Measurements from ENCODE around the gene TGM6. TPM values are rescaled to one million over a fixed set of nuclear protein-coding genes. Genes with fewer than 3 reads are reported as not detected.

The TGM6 gene
- total RNA-seq, 3 donors from 2014 or later = not detected

DNA sequence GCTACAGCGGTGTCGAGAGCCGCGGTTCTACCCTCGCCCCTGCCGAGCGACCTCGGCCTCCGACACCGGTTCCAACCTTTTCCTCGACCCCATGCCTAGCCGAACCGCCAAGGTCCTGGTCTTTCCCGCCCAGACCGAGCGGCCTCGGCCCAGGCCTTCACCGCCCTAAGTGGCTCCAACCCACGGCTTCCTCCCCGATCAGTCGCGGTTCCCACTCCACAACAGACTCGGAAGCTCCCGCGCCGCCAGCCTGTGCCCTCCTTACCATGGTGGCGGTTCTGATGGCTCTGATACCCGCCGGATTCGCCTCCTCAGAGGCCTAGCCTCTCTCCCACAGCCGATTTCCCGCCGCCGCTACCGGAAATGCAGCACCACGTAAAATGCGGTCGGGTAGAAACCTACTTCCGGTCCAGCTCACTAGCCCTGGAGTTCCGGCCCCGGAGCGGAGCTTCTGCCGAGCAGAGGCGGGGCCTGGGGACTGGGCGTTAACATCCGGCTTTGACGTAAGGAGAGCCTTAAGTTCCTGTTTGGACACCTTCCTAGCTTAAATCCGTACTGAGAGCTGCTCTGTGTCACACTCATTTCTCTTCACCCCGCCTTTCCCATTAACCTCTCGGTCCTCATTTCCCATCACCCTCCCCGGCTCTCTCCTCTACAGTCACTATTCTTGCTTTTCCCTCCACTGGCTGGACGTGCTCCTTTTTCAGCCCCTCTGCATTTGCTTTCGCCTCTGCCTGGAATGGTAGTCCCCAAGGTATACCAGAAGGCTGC, 89.9 kb downstream of the TGM6 start, which contains the start of gene SNRPB:
Gene SNRPB (minus strand): TSS at position 367 of the 771 bp plus-strand sequence. CDS start 99 bp downstream, at position 268.
- Histone ChIP-seq H3K4me1 (no peaks in the 10 kb centered on the region), H3K27me3 (no peaks in the 10 kb centered on the region), H3K4me3 (peak within 1 kb of the TSS; percentile 73 to 94 (median 83)), H3K36me3 (no peaks in the 10 kb centered on the region), H3K27ac (peak within 1 kb of the TSS; percentile 92 to 98), H3K9me3 (no peaks in the 10 kb centered on the region)
- DNase-seq (ENCODE audit: low spot score in 2 of 2) = peak; percentile 97
- intact Hi-C loops (cut with DNase I; ENCODE audit: low total_unique reads) = no loop called here
- TF ChIP-seq, protein P1, sequence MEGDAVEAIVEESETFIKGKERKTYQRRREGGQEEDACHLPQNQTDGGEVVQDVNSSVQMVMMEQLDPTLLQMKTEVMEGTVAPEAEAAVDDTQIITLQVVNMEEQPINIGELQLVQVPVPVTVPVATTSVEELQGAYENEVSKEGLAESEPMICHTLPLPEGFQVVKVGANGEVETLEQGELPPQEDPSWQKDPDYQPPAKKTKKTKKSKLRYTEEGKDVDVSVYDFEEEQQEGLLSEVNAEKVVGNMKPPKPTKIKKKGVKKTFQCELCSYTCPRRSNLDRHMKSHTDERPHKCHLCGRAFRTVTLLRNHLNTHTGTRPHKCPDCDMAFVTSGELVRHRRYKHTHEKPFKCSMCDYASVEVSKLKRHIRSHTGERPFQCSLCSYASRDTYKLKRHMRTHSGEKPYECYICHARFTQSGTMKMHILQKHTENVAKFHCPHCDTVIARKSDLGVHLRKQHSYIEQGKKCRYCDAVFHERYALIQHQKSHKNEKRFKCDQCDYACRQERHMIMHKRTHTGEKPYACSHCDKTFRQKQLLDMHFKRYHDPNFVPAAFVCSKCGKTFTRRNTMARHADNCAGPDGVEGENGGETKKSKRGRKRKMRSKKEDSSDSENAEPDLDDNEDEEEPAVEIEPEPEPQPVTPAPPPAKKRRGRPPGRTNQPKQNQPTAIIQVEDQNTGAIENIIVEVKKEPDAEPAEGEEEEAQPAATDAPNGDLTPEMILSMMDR (IDR thresholded peaks at IDR 0.05) = peak in 1 of 3 donors; percentile 10
- peak; percentile 93 for TF ChIP-seq POLR2A (IDR thresholded peaks at IDR 0.05)
- TF ChIP-seq POLR2AphosphoS5 (IDR thresholded peaks at IDR 0.05) = peak; percentile 97 to 98 (median 98)

DNA sequence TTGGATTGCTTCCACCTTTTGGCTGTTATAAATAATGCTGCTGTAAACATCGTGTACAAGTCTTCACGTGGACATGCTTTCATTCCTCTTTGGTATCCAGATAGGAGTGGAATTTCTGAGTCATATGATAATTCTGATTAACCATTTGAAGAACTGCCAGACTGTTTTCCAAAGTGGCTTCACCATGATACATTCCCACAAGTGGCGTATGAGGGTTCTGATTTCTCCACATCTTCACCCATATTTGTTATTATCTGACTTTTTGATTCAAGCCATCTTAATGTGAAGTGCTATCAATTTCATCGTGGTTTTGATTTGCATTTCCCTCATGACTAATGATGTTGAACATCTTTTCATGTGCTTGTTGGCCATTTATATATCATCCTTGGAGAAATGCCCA, 92.8 kb downstream of the TGM6 start:
- Histone ChIP-seq H3K4me3 (no peak overlapping the region), H3K27me3 (no peaks in the 10 kb centered on the region), H3K4me1 (no peaks in the 10 kb centered on the region), H3K27ac (no peak overlapping the region), H3K36me3 (no peaks in the 10 kb centered on the region), H3K9me3 (no peaks in the 10 kb centered on the region)
- no peak for DNase-seq (ENCODE audit: low spot score in 2 of 2)
- intact Hi-C loops (cut with DNase I; ENCODE audit: low total_unique reads) = no loop called here
- no peak for TF ChIP-seq POLR2AphosphoS5 (IDR thresholded peaks at IDR 0.05)

DNA sequence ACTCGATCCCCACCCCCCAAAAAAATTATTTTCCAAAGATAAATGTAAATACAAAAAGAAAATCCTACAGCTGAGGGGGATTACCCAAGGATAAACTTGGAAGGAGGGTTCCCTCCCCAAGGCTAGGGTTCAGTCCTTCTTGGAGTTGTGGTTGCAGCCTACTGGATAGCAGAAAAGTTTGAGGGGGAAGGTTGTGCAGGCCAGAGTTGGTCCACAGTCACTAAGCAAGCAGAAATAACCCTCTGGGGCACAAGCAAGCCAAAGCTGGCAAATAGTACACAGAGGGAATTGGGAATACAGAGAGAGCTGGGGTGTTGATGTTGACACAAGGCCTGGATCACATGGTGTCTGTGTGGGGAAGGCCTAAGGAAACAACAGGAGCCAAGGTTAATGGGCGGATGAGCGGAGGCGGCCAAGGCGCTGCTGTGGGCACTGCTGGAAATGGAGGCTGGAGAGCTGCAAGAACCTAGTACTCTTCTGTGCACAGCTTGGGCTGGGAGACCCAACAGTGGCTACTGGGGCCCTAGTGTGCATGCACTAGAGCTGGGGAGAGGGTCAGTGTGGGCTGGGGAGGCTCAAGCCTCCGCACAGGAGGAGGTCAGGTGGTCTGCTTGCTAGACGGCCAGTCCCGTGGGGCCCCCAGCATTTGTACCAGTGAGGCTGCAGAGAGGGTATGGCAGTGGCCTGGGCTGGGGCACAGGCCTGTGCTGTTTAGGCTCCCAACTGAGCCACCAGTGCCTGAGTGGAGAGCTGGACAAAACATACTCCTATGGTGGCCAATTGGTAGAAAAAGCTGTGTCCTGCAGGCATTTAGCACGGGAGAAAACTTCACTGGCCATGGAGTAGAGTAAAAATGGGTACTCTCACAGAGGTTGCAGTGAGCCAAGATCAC, 95.4 kb downstream of the TGM6 start:
- peak in 1 of 2 donors; percentile 59 for DNase-seq (ENCODE audit: low spot score in 2 of 2)
- intact Hi-C loops (cut with DNase I; ENCODE audit: low total_unique reads) = no loop called here
- no peaks in the 10 kb centered on the region for H3K27me3 ChIP-seq
- no peaks in the 10 kb centered on the region for H3K4me1 ChIP-seq
- H3K27ac ChIP-seq = peak overlapping the region in 1 of 2 donors; percentile 15
- no peak overlapping the region for H3K4me3 ChIP-seq
- TF ChIP-seq POLR2A (IDR thresholded peaks at IDR 0.05) = no peak
- TF ChIP-seq, protein P1 (IDR thresholded peaks at IDR 0.05) = no peak
- no peak for TF ChIP-seq POLR2AphosphoS5 (IDR thresholded peaks at IDR 0.05)
- H3K9me3 ChIP-seq = no peaks in the 10 kb centered on the region
- H3K36me3 ChIP-seq = no peaks in the 10 kb centered on the region

DNA sequence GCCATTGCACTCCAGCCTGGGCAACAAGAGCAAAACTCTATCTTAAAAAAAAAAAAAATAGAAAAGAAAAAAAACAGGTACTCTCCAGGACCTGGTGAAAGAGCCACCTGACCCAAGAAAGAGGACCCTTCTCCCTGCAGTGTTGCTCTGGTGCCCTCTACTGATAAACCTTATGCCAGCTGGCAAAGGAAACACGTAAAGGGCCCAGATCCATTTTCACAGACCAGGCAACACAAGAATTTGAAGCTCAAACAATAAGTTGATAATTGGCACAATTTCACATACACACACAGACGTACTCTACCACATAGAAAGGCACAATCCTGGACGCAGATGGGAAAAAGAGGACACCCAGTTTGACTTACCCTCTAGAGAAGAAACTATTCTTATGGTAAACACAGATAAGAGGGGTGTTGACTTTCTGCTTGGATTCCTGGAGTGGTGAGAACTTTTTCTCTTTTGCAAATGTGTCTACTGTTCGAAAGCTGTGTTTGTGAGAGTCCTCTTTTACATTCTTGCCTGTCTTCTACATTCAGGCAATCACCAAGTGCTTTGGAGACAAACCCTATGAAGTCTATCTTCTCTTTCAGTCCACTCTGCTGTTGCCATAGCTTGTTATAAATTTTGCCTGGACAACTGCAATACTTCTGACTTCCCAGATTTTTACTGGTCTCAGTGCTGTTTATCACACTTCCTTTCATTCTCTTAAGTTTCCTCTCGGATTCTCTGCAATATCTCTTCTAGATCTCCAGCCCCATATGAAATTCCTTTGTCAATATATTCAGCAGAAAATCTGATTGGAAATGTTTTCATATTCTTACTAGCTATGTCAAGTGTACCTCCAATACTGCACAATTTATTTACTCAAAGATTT, 96.3 kb downstream of the TGM6 start:
- DNase-seq (ENCODE audit: low spot score in 2 of 2) = no peak
- Histone ChIP-seq H3K9me3 (no peaks in the 10 kb centered on the region), H3K4me3 (no peak overlapping the region), H3K27me3 (no peaks in the 10 kb centered on the region), H3K36me3 (no peaks in the 10 kb centered on the region), H3K27ac (no peak overlapping the region), H3K4me1 (no peaks in the 10 kb centered on the region)
- TF ChIP-seq POLR2AphosphoS5 (IDR thresholded peaks at IDR 0.05) = no peak
- TF ChIP-seq, protein P1 (IDR thresholded peaks at IDR 0.05) = no peak
- TF ChIP-seq POLR2A (IDR thresholded peaks at IDR 0.05) = no peak
- intact Hi-C loops (cut with DNase I; ENCODE audit: low total_unique reads) = no loop called here

DNA sequence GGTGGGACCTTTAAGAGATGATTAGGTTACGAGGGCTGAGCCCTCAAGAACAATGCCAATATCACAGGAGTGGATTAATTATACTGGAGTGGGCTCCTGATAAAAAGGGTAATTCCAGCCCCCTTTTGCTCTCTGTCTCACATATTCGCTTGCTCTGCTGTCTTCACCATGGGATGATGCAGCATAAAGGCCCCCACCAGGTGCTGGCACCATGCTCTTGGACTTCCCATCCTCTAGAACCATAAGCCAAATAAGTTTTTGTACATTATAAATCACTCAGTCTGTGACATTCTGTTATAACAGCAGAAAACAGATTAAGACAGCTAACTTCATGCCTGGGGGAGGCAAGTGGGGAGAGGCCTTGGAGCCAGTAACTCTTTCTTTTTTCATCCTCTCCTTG, 99.7 kb downstream of the TGM6 start:
- H3K27ac ChIP-seq = no peak overlapping the region
- H3K36me3 ChIP-seq = peaks cover 13% of the 10 kb centered on the region
- no peaks in the 10 kb centered on the region for H3K4me1 ChIP-seq
- no peaks in the 10 kb centered on the region for H3K27me3 ChIP-seq
- no peak for TF ChIP-seq POLR2A (IDR thresholded peaks at IDR 0.05)
- TF ChIP-seq POLR2AphosphoS5 (IDR thresholded peaks at IDR 0.05) = no peak
- TF ChIP-seq, protein P1 (IDR thresholded peaks at IDR 0.05) = no peak
- intact Hi-C loops (cut with DNase I; ENCODE audit: low total_unique reads) = no loop called here
- DNase-seq (ENCODE audit: low spot score in 2 of 2) = no peak
- H3K4me3 ChIP-seq = no peak overlapping the region
- H3K9me3 ChIP-seq = no peaks in the 10 kb centered on the region

Measured in breast epithelium (tissue), 4 donors.